Common myeloid progenitor, CD34-positive (primary cell): Measurements from ENCODE around the gene DEPDC7.
A peak's percentile ranks its signal among the peaks of the same experiment; 100 is the strongest.

Experiments
- CTCF ChIA-PET: fragments of 350-600 bp; sonication (Branson Sonifier 250); formaldehyde crosslinking; loops from one replicate; lab custom pipeline; 2021; ENCODE audit warnings: antibody characterized with exemption; lab: Charles Lee
- POLR2A ChIA-PET: fragments of 350-600 bp; sonication (Branson Sonifier 250); formaldehyde crosslinking; loops from one replicate; lab custom pipeline; 2021; ENCODE audit warnings: antibody characterized with exemption; lab: Charles Lee
- DNase-seq, 3 donors: peaks; one replicate each; pipeline versions ENCODE4 v3.0.0 to v3.0.0-alpha.2; 2013
- H3K27ac ChIP-seq, 2 experiments: 1 replicate in 1 of 2; 2 replicates in 1 of 2; pipeline ENCODE4 v1.7.0; 2013; ENCODE audit warnings: inconsistent platforms in 2 of 2, low read length in 2 of 2, mild to moderate bottlenecking in 2 of 2, low read depth in 1 of 2, moderate library complexity in 1 of 2; ENCODE audit not compliant: severe bottlenecking in 2 of 2, insufficient read depth in 1 of 2, poor library complexity in 1 of 2
- H3K27me3 ChIP-seq, 5 experiments: replicated peaks in 2 of 5; 1 replicate in 3 of 5; 2 replicates in 2 of 5; pipeline versions ENCODE4 v1.6.1 to v1.7.0; 2013; ENCODE audit warnings: low read length in 4 of 5, mild to moderate bottlenecking in 2 of 5, moderate library complexity in 2 of 5, inconsistent platforms in 1 of 5; ENCODE audit not compliant: insufficient read depth in 5 of 5, control insufficient read depth in 4 of 5
- H3K36me3 ChIP-seq, 4 experiments: 1 replicate in 2 of 4; 2 replicates in 2 of 4; pipeline versions ENCODE4 v1.6.1 to v1.7.0; 2013; ENCODE audit warnings: low read length in 3 of 4, control low read depth in 1 of 4, mild to moderate bottlenecking in 1 of 4; ENCODE audit not compliant: control insufficient read depth in 4 of 4, insufficient read depth in 4 of 4
- H3K4me1 ChIP-seq, 4 experiments: 1 replicate in 3 of 4; 2 replicates in 1 of 4; pipeline versions ENCODE4 v1.6.1 to v1.7.1; 2013; ENCODE audit warnings: low read length in 3 of 4, mild to moderate bottlenecking in 3 of 4, control low read depth in 1 of 4, inconsistent platforms in 1 of 4, moderate library complexity in 1 of 4; ENCODE audit not compliant: control insufficient read depth in 4 of 4, insufficient read depth in 4 of 4; ENCODE audit errors: control extremely low read depth in 1 of 4
- H3K4me3 ChIP-seq, 7 experiments: 1 replicate in 4 of 7; 2 replicates in 3 of 7; pipeline versions ENCODE4 v1.5.1 to v1.7.0; 2013; ENCODE audit warnings: mild to moderate bottlenecking in 7 of 7, low read length in 6 of 7, moderate library complexity in 6 of 7, inconsistent platforms in 2 of 7, low read depth in 2 of 7, control low read depth in 1 of 7; ENCODE audit not compliant: insufficient read depth in 4 of 7, control insufficient read depth in 1 of 7; ENCODE audit errors: extremely low read depth in 1 of 7
- H3K9me3 ChIP-seq, 5 experiments: 1 replicate in 4 of 5; 2 replicates in 1 of 5; pipeline versions ENCODE4 v1.6.1 to v1.7.1; 2013; ENCODE audit warnings: low read length in 4 of 5, mild to moderate bottlenecking in 2 of 5, inconsistent platforms in 1 of 5, low read depth in 1 of 5, moderate library complexity in 1 of 5; ENCODE audit not compliant: control insufficient read depth in 4 of 5, insufficient read depth in 2 of 5; ENCODE audit errors: control extremely low read depth in 1 of 5
- WGBS: methylation state at CpG from one replicate; pipeline ENCODE4 v1.1.5; 2013; ENCODE audit not compliant: insufficient coverage; 5-methylcytosine and 5-hydroxymethylcytosine counted together

Gene DEPDC7

DNA sequence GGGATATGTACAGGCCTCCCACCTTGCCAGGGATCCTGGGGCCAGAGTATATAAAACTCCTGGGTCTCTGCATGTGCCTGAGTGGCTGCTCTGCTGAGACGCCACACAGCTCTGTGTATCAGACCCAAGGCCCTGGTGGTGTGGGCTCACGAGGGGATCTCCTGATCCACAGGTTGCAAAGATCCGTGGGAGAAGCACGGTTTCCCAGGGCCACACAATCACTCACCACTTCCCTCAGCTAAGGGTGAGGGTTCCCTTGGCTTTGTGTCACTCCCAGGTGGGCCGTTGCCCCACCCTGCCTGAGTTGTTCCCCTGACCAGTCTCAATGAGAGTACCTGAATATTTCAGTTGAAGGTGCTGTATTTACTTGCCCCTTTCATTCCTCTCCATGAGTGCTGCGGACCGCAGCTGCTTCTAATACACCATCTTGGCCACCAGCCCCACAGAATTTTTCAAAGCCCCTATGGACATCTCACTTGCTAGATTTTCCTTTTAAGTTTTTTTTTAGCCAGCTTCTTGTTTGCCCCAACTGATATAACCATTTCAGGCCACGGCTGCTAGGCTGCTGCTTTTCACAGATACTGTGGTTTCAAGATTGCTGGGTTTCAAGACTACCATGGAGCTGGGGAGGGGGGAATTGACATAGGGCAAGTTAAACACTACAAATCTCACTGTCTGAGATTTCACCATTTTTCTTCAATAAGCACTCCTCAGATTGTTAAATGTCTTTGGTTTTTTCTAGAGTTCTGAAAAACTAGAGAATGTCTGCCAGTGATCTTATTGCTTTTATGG, 13.7 kb upstream of the DEPDC7 start:
- peak in 1 of 3 donors; percentile 12 for DNase-seq
- ChIA-PET POLR2A (no interaction called here), CTCF (interaction anchor here (0.7 to 1.1 kb wide), 2 partner anchors 20 to 64 kb away, joined by 3 read pairs; no protein-coding TSS in a partner anchor)
- no peak overlapping the region for H3K4me3 ChIP-seq
- H3K36me3 ChIP-seq: no peaks in the 10 kb centered on the region
- H3K27ac ChIP-seq: no peak overlapping the region
- H3K4me1 ChIP-seq: no peaks in the 10 kb centered on the region
- no peaks in the 10 kb centered on the region for H3K27me3 ChIP-seq
- 95% methylated on average over 7 of the region's 8 CpGs for WGBS
- peaks cover 0 to 5% (median 0%) of the 10 kb centered on the region in 5 experiments for H3K9me3 ChIP-seq

DNA sequence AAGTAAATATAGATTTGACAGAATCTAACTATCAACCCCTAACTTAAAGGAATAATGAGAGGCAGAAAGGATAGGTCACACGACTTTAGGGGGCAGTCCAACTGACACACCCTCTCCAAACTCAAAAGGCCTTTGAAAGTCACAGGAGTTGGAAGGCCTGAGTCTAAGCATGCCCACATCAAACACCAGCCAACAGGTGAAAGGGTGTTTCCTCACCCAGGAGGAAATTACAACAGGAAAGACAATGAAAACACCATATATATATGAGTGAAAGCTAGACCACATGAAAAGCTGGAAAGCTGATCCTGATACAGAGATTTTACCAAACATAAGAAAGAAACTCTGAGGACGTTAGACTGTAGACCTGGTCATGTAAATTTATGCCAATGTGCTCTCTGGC, 10.5 kb upstream of the DEPDC7 start:
- Histone ChIP-seq H3K4me3 (no peak overlapping the region), H3K27ac (no peak overlapping the region), H3K9me3 (no peaks in the 10 kb centered on the region), H3K27me3 (no peaks in the 10 kb centered on the region), H3K4me1 (no peaks in the 10 kb centered on the region), H3K36me3 (no peaks in the 10 kb centered on the region)
- WGBS: 100% methylated on average over 1 of the region's 2 CpGs
- DNase-seq: no peak
- POLR2A ChIA-PET: no interaction called here
- CTCF ChIA-PET: interaction anchor here (0.6 kb wide), 1 partner anchor 15 kb away, joined by 3 read pairs; no protein-coding TSS in a partner anchor

DNA sequence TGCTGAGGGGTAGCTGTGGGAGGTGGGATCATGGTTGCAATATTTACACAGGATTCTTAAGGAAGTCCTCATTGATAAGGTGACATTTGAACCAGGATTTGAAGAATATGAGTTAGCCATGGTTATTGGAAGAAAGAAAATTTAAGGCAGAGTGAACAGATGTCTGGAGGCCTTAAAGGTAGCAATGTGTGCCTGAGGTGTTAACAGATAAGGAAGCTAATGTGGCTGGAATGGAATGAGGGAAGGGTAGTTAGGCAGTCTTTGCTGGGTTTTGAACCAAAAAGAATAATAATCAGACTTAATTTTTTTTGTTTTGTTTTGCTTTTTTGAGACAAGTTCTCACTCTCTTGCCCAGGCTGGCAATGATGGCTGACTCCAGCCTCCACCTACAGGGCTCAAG, 9.7 kb upstream of the DEPDC7 start:
- Histone ChIP-seq H3K36me3 (no peaks in the 10 kb centered on the region), H3K4me3 (no peak overlapping the region), H3K27me3 (no peaks in the 10 kb centered on the region), H3K9me3 (no peaks in the 10 kb centered on the region), H3K4me1 (peaks cover 0 to 2% (median under 1%) of the 10 kb centered on the region in 4 experiments), H3K27ac (no peak overlapping the region)
- POLR2A ChIA-PET: no interaction called here
- CTCF ChIA-PET: interaction anchor here (0.8 kb wide), 1 partner anchor 59 kb away, joined by 3 read pairs; no protein-coding TSS in a partner anchor
- no peak for DNase-seq

DNA sequence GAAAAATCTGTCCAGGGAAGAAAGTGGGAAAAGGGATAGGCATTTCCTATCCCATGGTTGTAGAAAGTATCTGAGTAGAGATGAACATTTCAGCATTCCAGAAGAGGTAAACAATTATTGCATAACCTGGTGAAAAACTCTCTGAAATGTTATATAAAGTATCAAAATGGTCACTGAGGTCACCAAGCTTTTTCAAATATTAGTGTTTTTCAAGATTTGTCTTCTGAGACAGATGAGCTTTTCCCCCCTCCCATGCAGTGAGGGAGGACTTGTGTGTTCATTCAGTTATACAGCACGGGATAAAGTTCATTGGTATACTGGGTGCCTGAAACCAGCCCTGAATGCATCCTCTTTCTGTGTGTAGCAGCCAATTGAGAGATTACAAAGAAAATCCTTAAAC, 1.9 kb upstream of the DEPDC7 start:
- H3K4me1 ChIP-seq: peaks cover 3 to 30% (median 22%) of the 10 kb centered on the region in 4 experiments
- ChIA-PET CTCF (interaction anchor here (0.6 to 2.2 kb wide), 2 partner anchors 53 to 56 kb away, joined by 3 to 5 read pairs; no protein-coding TSS in a partner anchor), POLR2A (no interaction called here)
- no peak overlapping the region for H3K27ac ChIP-seq
- peaks cover 0 to 4% (median 0%) of the 10 kb centered on the region in 5 experiments for H3K27me3 ChIP-seq
- no peak overlapping the region for H3K4me3 ChIP-seq
- no peaks in the 10 kb centered on the region for H3K36me3 ChIP-seq
- DNase-seq: no peak
- WGBS: 86% methylated on average over 1 of the region's 1 CpG
- no peaks in the 10 kb centered on the region for H3K9me3 ChIP-seq

DNA sequence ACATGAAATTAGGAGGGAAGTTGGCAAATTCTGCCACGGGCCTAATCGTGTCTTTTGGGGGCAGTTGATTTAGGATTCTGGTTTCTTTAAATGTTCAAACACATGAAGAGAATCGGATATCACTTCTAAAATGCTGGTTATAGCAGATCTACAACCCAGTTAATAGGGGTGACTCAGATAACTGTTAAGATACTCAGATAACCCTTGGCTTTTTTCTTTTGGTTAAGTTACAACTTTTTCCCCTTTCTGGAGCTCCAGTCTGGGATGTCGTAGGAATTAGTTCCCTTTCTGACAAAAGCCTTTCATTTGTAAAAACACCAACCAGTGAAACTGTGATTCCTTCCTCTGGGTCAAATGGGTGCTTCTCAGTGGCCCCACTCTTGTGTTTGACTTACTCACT, 976 bp downstream of the DEPDC7 start:
- Histone ChIP-seq H3K36me3 (no peaks in the 10 kb centered on the region), H3K27ac (no peak overlapping the region), H3K4me3 (peak overlapping the region in 5 of 7 experiments; percentile 53 to 82 (median 70)), H3K27me3 (peaks cover 0 to 4% (median 0%) of the 10 kb centered on the region in 5 experiments), H3K4me1 (peaks cover 3 to 26% (median 15%) of the 10 kb centered on the region in 4 experiments), H3K9me3 (no peaks in the 10 kb centered on the region)
- ChIA-PET POLR2A (no interaction called here), CTCF (interaction anchor here (1.1 to 2.0 kb wide), 7 partner anchors 9 to 208 kb away, joined by 3 to 9 read pairs (median 4); no protein-coding TSS in a partner anchor)
- no peak for DNase-seq
- 37% methylated on average over 3 of the region's 4 CpGs for WGBS

DNA sequence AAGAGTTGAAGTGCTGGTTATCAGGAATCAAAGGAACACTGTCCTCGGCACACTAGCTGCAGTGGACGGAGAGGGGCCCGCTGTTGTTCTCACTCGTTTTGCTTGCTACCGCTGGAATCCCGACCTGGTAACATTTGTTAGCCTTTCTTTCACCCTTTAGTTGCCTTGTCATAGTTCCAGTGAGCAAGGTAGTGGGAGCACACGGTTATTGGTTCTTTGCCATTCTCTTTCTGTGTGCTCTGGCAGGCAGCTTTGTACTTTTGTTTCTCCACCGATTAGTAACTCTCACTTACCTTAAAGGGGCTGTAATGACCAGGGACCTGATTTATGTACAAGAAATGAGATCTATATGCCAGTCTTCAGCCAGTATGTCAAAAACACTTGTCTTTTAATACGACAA, 1.8 kb downstream of the DEPDC7 start:
- Histone ChIP-seq H3K4me1 (peaks cover 0 to 22% (median 8%) of the 10 kb centered on the region in 4 experiments), H3K36me3 (no peaks in the 10 kb centered on the region), H3K9me3 (no peaks in the 10 kb centered on the region), H3K27me3 (peaks cover 0 to 4% (median 0%) of the 10 kb centered on the region in 5 experiments), H3K27ac (no peak overlapping the region), H3K4me3 (no peak overlapping the region)
- CTCF ChIA-PET: interaction anchor here (0.8 to 1.6 kb wide), 3 partner anchors 9 to 44 kb away, joined by 3 to 6 read pairs (median 5); no protein-coding TSS in a partner anchor
- POLR2A ChIA-PET: no interaction called here
- WGBS: 97% methylated on average over 8 of the region's 9 CpGs
- no peak for DNase-seq

DNA sequence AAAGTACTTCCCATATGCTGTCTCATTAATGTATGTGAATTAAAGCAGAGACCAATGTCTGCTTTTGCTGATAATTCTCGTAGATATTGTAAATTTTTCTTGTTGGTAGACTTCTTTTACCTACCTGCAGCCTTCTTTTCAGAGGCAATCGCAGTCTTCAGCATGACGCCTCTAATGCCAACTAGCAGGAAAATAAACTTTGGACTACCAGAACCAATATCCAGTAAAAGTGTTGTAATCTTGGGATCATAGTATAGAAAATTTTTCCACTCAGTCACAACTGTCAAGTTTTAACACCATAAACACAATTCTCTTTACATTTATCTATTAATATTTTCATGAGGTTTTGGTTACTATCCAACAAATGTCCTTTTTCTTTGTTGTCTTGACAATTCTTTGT, 2.3 kb downstream of the DEPDC7 start:
- no CpG with 5 or more reads among the region's 3 CpGs for WGBS
- Histone ChIP-seq H3K4me1 (peaks cover 0 to 22% (median 8%) of the 10 kb centered on the region in 4 experiments), H3K9me3 (no peaks in the 10 kb centered on the region), H3K36me3 (no peaks in the 10 kb centered on the region), H3K27ac (no peak overlapping the region), H3K27me3 (peaks cover 0 to 4% (median 0%) of the 10 kb centered on the region in 5 experiments), H3K4me3 (no peak overlapping the region)
- ChIA-PET POLR2A (no interaction called here), CTCF (interaction anchor here (0.8 to 1.6 kb wide), 2 partner anchors 13 to 43 kb away, joined by 3 to 6 read pairs; no protein-coding TSS in a partner anchor)
- no peak for DNase-seq
